HEK293 (cell line): ENCODE results near the gene CHN2.

Source experiments
- TCF7L2 ChIP-seq: IDR thresholded peaks from 2 replicates; pipeline ENCODE4 v1.6.1; 2011; ENCODE audit warnings: low read depth, mild to moderate bottlenecking, inconsistent platforms, low read length, moderate library complexity, borderline replicate concordance
- ZNF571 ChIP-seq: fragments of 450-650 bp; formaldehyde crosslinking; IDR thresholded peaks from 2 replicates; pipeline ENCODE4 v1.5.0; 2017; ENCODE audit warnings: missing biosample characterization, missing genetic modification characterization
- ZNF830 ChIP-seq: fragments of 450-650 bp; IDR thresholded peaks from 2 replicates; pipeline ENCODE4 v1.5.0; 2018; ENCODE audit warnings: missing biosample characterization, missing genetic modification characterization, low read depth, mild to moderate bottlenecking, moderate library complexity
- TF ChIP-seq, protein P1 (sequence below): fragments of 450-650 bp; formaldehyde crosslinking; IDR thresholded peaks from 2 replicates; pipeline ENCODE4 v1.5.1; 2016; ENCODE audit warnings: missing biosample characterization, missing genetic modification characterization

GRCh38 chr7:29248713-29249382 is 54.3 kb downstream of the CHN2 start:
- TF ChIP-seq, protein P1, sequence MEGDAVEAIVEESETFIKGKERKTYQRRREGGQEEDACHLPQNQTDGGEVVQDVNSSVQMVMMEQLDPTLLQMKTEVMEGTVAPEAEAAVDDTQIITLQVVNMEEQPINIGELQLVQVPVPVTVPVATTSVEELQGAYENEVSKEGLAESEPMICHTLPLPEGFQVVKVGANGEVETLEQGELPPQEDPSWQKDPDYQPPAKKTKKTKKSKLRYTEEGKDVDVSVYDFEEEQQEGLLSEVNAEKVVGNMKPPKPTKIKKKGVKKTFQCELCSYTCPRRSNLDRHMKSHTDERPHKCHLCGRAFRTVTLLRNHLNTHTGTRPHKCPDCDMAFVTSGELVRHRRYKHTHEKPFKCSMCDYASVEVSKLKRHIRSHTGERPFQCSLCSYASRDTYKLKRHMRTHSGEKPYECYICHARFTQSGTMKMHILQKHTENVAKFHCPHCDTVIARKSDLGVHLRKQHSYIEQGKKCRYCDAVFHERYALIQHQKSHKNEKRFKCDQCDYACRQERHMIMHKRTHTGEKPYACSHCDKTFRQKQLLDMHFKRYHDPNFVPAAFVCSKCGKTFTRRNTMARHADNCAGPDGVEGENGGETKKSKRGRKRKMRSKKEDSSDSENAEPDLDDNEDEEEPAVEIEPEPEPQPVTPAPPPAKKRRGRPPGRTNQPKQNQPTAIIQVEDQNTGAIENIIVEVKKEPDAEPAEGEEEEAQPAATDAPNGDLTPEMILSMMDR (tag by site-specific recombination) = no peak
- TF ChIP-seq ZNF571 = no peak
- no peak for TF ChIP-seq ZNF830 (tag by site-specific recombination)
- TF ChIP-seq TCF7L2 = no peak
